Measurements from ENCODE around the gene RNF224.

GRCh38 chr9:137254624-137255447, 27.5 kb downstream of the RNF224 start, which contains the start of gene NELFB:
- TF ChIP-seq CTCF (IDR thresholded peaks at IDR 0.05; ENCODE audit: borderline replicate concordance, extremely low read depth, low read length, poor library complexity, severe bottlenecking) (no peak), EZH2 (IDR thresholded peaks at IDR 0.05; ENCODE audit: borderline replicate concordance, low read depth, low read length, severe bottlenecking) (no peak)

Data from DND-41 (cell line).